ENCODE data around the gene PTOV1.

Gene PTOV1

GRCh38 chr19:49850487-49851342 lies at the start of gene PTOV1 (continued):
- TF ChIP-seq PRDM6 (tag by site-specific recombination; IDR thresholded peaks at IDR 0.05) (no peak), ZNF76 (tag by site-specific recombination; IDR thresholded peaks at IDR 0.05; ENCODE audit: borderline replicate concordance, low read depth) (peak; percentile 91), ZBTB44 (tag by site-specific recombination; IDR thresholded peaks at IDR 0.05) (peak; percentile 11; the same call in 1 of the 2 replicates), ZNF221 (tag by site-specific recombination; IDR thresholded peaks at IDR 0.05; ENCODE audit: borderline replicate concordance) (0 out of 2 replicates have a peak, but pooled peaks have one; percentile 22), OSR2 (tag by site-specific recombination; IDR thresholded peaks at IDR 0.05) (peak; percentile 44; the same call in 1 of the 2 replicates), ZSCAN23 (tag by site-specific recombination; IDR thresholded peaks at IDR 0.05) (peak; percentile 61; the same call in 1 of the 2 replicates), ZNF248 (tag by site-specific recombination; IDR thresholded peaks at IDR 0.05) (no peak), KLF16 (tag by site-specific recombination; IDR thresholded peaks at IDR 0.05) (peak; percentile 97), ZNF623 (tag by site-specific recombination; IDR thresholded peaks at IDR 0.05) (no peak), ZNF239 (tag by site-specific recombination; IDR thresholded peaks at IDR 0.05) (peak; percentile 79), ZNF449 (tag by site-specific recombination; IDR thresholded peaks at IDR 0.05) (peak; percentile 70), ZNF280C (tag by site-specific recombination; IDR thresholded peaks at IDR 0.05) (no peak), ZNF521 (tag by site-specific recombination; IDR thresholded peaks at IDR 0.05) (no peak), ZEB2 (tag by site-specific recombination; IDR thresholded peaks at IDR 0.05) (peak; percentile 93), ZBTB10 (tag by site-specific recombination; IDR thresholded peaks at IDR 0.05) (peak; percentile 100), ZNF660 (tag by site-specific recombination; IDR thresholded peaks at IDR 0.05) (peak; percentile 85; the same call in 1 of the 2 replicates), GLIS1 (tag by site-specific recombination; IDR thresholded peaks at IDR 0.05) (peak; percentile 94), ZNF488 (tag by site-specific recombination; IDR thresholded peaks at IDR 0.05) (no peak), WT1 (tag by site-specific recombination; IDR thresholded peaks at IDR 0.05) (peak; percentile 65; the same call in 1 of the 2 replicates), ZNF701 (tag by site-specific recombination; IDR thresholded peaks at IDR 0.05) (no peak), ZSCAN16 (tag by site-specific recombination; IDR thresholded peaks at IDR 0.05) (0 out of 2 replicates have a peak, but pooled peaks have one; percentile 55), ZNF274 (IDR thresholded peaks at IDR 0.05; ENCODE audit: low read length) (no peak), ZNF274 (tag by site-specific recombination; IDR thresholded peaks at IDR 0.05; ENCODE audit: borderline replicate concordance) (no peak), ZNF335 (tag by site-specific recombination; conservative IDR thresholded peaks at IDR 0.05) (peak; percentile 94), KLF17 (tag by site-specific recombination; IDR thresholded peaks at IDR 0.05) (0 out of 2 replicates have a peak, but pooled peaks have one; percentile 51), ZNF600 (tag by site-specific recombination; IDR thresholded peaks at IDR 0.05) (peak; percentile 92), ZNF843 (tag by site-specific recombination; IDR thresholded peaks at IDR 0.05) (peak; percentile 65)

Measured in HEK293 (cell line).